ENCODE measurements around the gene TNFRSF25. TPM values are rescaled to one million over a fixed set of nuclear protein-coding genes. Genes with fewer than 3 reads are reported as not detected.
A peak's percentile ranks its signal among the peaks of the same experiment; 100 is the strongest.
"Not testable (repeated sequence)": the region's sequence is repeated elsewhere in the genome, so short reads cannot be mapped to it uniquely, and the experiment has no call there.

TNFRSF25 gene
- total RNA-seq, 1 donor from 2014 or later, result 13.1 TPM

GRCh38 chr1:6501279-6501813, 35.4 kb upstream of the TNFRSF25 start:
- no peak for ATAC-seq

GRCh38 chr1:6500544-6501278, 34.7 kb upstream of the TNFRSF25 start:
- no peak for ATAC-seq

- no peak for ATAC-seq
These were observed 33.3 kb upstream of the TNFRSF25 start for GRCh38 chr1:6499296-6499695.

- ATAC-seq, result no peak
These were observed 32.7 kb upstream of the TNFRSF25 start for GRCh38 chr1:6498576-6499111.

- no peak for ATAC-seq
These were observed 32.0 kb upstream of the TNFRSF25 start for GRCh38 chr1:6497867-6498575.

GRCh38 chr1:6497215-6497866, 31.4 kb upstream of the TNFRSF25 start:
- peak; percentile 44 for ATAC-seq

- no peak for ATAC-seq
These were observed 30.9 kb upstream of the TNFRSF25 start for GRCh38 chr1:6496890-6497214.

GRCh38 chr1:6496365-6496721, 30.4 kb upstream of the TNFRSF25 start:
- ATAC-seq, result no peak

- no peak for ATAC-seq
These were observed 29.8 kb upstream of the TNFRSF25 start for GRCh38 chr1:6495540-6496364.

GRCh38 chr1:6495041-6495441, 29.1 kb upstream of the TNFRSF25 start:
- ATAC-seq, result no peak

- no peak for ATAC-seq
These were observed 28.7 kb upstream of the TNFRSF25 start for GRCh38 chr1:6494627-6495026.

GRCh38 chr1:6493834-6494223, 27.9 kb upstream of the TNFRSF25 start:
- ATAC-seq, result not testable (repeated sequence)

GRCh38 chr1:6491966-6492365, 26.0 kb upstream of the TNFRSF25 start:
- ATAC-seq, result no peak

- peak; percentile 44 for ATAC-seq
These were observed 25.5 kb upstream of the TNFRSF25 start, which contains the start of gene PLEKHG5 for GRCh38 chr1:6491480-6491962. Gene PLEKHG5 (minus strand): TSS chr1:6491667. CDS start chr1:6477571, 14,096 bp downstream.

- ATAC-seq, result no peak
These were observed 25.1 kb upstream of the TNFRSF25 start for GRCh38 chr1:6491081-6491449.

- peak; percentile 42 for ATAC-seq
These were observed 24.5 kb upstream of the TNFRSF25 start for GRCh38 chr1:6490181-6491080.

GRCh38 chr1:6489799-6490180, 23.8 kb upstream of the TNFRSF25 start:
- peak; percentile 64 for ATAC-seq

- peak; percentile 1 for ATAC-seq
These were observed 23.4 kb upstream of the TNFRSF25 start for GRCh38 chr1:6489383-6489765.

GRCh38 chr1:6488602-6489382, 22.8 kb upstream of the TNFRSF25 start:
- ATAC-seq, result peak; percentile 83

- no peak for ATAC-seq
These were observed 22.0 kb upstream of the TNFRSF25 start for GRCh38 chr1:6487804-6488484.
